NCI-H510A treated with DMSO at 0.1 percent for 48 hours (cell line): ENCODE measurements around the gene HOXB8.

Source experiments
- DNase-seq: peaks from one replicate; lab custom pipeline; 2025; lab: John Stamatoyannopoulos, UW

The HOXB8 gene

GRCh38 chr17:48637323-48638260 is 22.5 kb upstream of the HOXB8 start:
- no peak for DNase-seq

GRCh38 chr17:48636177-48637018 is 21.3 kb upstream of the HOXB8 start:
- peak; percentile 42 for DNase-seq

- DNase-seq = no peak
Measured at GRCh38 chr17:48634493-48635208, 19.6 kb upstream of the HOXB8 start.

GRCh38 chr17:48633266-48633677 is 18.2 kb upstream of the HOXB8 start:
- DNase-seq = no peak

GRCh38 chr17:48632579-48633265 is 17.6 kb upstream of the HOXB8 start:
- no peak for DNase-seq

GRCh38 chr17:48631693-48632578 is 16.8 kb upstream of the HOXB8 start:
- DNase-seq = no peak

- no peak for DNase-seq
Measured at GRCh38 chr17:48630925-48631692, 16.0 kb upstream of the HOXB8 start.

- no peak for DNase-seq
Measured at GRCh38 chr17:48630009-48630924, 15.2 kb upstream of the HOXB8 start.

- no peak for DNase-seq
Measured at GRCh38 chr17:48629411-48629759, 14.3 kb upstream of the HOXB8 start.

- no peak for DNase-seq
Measured at GRCh38 chr17:48628649-48629410, 13.7 kb upstream of the HOXB8 start.

- DNase-seq = no peak
Measured at GRCh38 chr17:48627623-48628521, 12.8 kb upstream of the HOXB8 start.

- DNase-seq = no peak
Measured at GRCh38 chr17:48627118-48627597, 12.1 kb upstream of the HOXB8 start.

- no peak for DNase-seq
Measured at GRCh38 chr17:48626245-48627117, 11.4 kb upstream of the HOXB8 start, which contains the start of gene HOXB9. Gene HOXB9 (minus strand): TSS chr17:48626358. CDS start chr17:48626269, 89 bp downstream.

GRCh38 chr17:48625495-48626244 is 10.6 kb upstream of the HOXB8 start:
- DNase-seq = no peak
